Testis (tissue), 3 donors: Measurements from ENCODE around the gene KLHL13. TPM values are rescaled to one million over a fixed set of nuclear protein-coding genes. Genes with fewer than 3 reads are reported as not detected.
"Not testable (repeated sequence)": the region's sequence is repeated elsewhere in the genome, so short reads cannot be mapped to it uniquely, and the experiment has no call there.

Experiments
- DNase-seq: peaks from one replicate; pipeline ENCODE4 v3.0.0-alpha.2; 2019
- H3K27ac ChIP-seq, 2 donors: fragments of 200-600 bp; sonication (generic); one replicate each; pipeline ENCODE4 v1.5.1; 2019
- H3K27me3 ChIP-seq: fragments of 200-600 bp; sonication (generic); one replicate; pipeline ENCODE4 v1.5.1; 2019
- H3K36me3 ChIP-seq: fragments of 200-600 bp; sonication (generic); one replicate; pipeline ENCODE4 v1.5.1; 2017; ENCODE audit warnings: low read depth; ENCODE audit errors: missing control alignments
- H3K4me1 ChIP-seq: fragments of 200-600 bp; sonication (generic); one replicate; pipeline ENCODE4 v1.5.1; 2019
- H3K4me3 ChIP-seq, 2 donors: fragments of 200-600 bp; sonication (generic); one replicate each; pipeline ENCODE4 v1.5.1; 2017 to 2019
- H3K9me3 ChIP-seq: fragments of 200-600 bp; sonication (generic); one replicate; pipeline ENCODE4 v1.5.1; 2017
- CTCF ChIP-seq, 3 experiments: fragments of 450-650 bp in 2 of 3; fragments of 200-600 bp in 1 of 3; sonication (generic) in 1 of 3; IDR thresholded peaks; one replicate each; pipeline ENCODE4 v1.5.1; 2016 to 2019; ENCODE audit warnings: antibody characterized with exemption in 3 of 3, mild to moderate bottlenecking in 2 of 3, moderate library complexity in 1 of 3
- POLR2A ChIP-seq: fragments of 450-650 bp; IDR thresholded peaks from one replicate; pipeline ENCODE4 v1.6.1; 2017; ENCODE audit warnings: antibody characterized with exemption, mild to moderate bottlenecking, moderate library complexity
- WGBS, 2 donors: methylation state at CpG; one replicate each; pipeline ENCODE4 v1.1.5; 2018; 5-methylcytosine and 5-hydroxymethylcytosine counted together
- intact Hi-C: fragments of 100-400 bp; cut with DNase I; formaldehyde crosslinking; loops from one replicate; pipeline ENCODE4 v1.15.1; 2023; ENCODE audit warnings: low total_unique reads
- polyA plus RNA-seq: library from polyadenylated mRNA; stranded (reverse); fragments of 350-450 nt; fragmentation: Illumina TruSeq; extraction: RNeasy Lipid Tissue Mini Kit (QIAGEN cat#74804); gene quantifications from one replicate; pipeline ENCODE4 v1.2.3, GENCODE V29; 2014; ENCODE audit warnings: low read depth, low replicate concordance; ENCODE audit not compliant: insufficient read depth
- total RNA-seq, 2 donors: library from RNA; depleted of rRNA; stranded (reverse); fragments of >200 nt; gene quantifications; one replicate each; pipeline ENCODE4 v1.2.3, GENCODE V29; 2016

Gene KLHL13
- total and polyA plus RNA-seq, 3 donors from 2014 or later = 6.5 to 8.9 (median 6.6) TPM

DNA sequence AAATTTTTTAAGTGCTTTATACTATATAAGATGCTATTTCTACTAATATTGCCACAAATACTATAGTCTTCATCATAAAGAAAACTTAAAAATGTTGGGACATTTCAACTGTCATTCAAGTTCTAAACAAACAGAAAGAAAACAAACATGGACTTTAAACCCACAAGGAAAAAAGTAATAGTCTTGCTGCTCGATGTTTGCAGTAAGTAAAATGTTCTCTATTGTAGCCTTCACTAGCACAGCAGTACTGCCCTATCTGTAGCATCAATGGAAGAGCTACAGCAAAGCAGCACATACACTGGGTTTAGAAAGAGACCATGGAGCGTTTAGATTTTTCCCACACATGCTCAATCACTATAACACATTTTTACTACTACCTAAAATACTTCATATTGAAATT is 146.8 kb downstream of the KLHL13 start:
- 87 to 93% methylated on average over 2 of the region's 2 CpGs for WGBS, 2 donors
- H3K27me3 ChIP-seq = no peaks in the 10 kb centered on the region
- H3K4me1 ChIP-seq = no peaks in the 10 kb centered on the region
- no peak for TF ChIP-seq POLR2A
- no peak for TF ChIP-seq CTCF (IDR thresholded peaks at IDR 0.05)
- no peaks in the 10 kb centered on the region for H3K36me3 ChIP-seq
- intact Hi-C loops = no loop called here
- no peak overlapping the region for H3K27ac ChIP-seq
- DNase-seq = no peak
- no peaks in the 10 kb centered on the region for H3K9me3 ChIP-seq
- H3K4me3 ChIP-seq = no peak overlapping the region

GRCh38 chrX:117969328-117969727 is 147.3 kb downstream of the KLHL13 start:
- Histone ChIP-seq H3K27me3 (no peaks in the 10 kb centered on the region), H3K36me3 (no peaks in the 10 kb centered on the region), H3K27ac (no peak overlapping the region), H3K4me1 (no peaks in the 10 kb centered on the region), H3K4me3 (no peak overlapping the region), H3K9me3 (no peaks in the 10 kb centered on the region)
- intact Hi-C loops = no loop called here
- no peak for DNase-seq
- no peak for TF ChIP-seq POLR2A
- TF ChIP-seq CTCF (IDR thresholded peaks at IDR 0.05) = no peak

GRCh38 chrX:117959045-117959444 is 157.6 kb downstream of the KLHL13 start:
- intact Hi-C loops = no loop called here
- no peaks in the 10 kb centered on the region for H3K9me3 ChIP-seq
- no peaks in the 10 kb centered on the region for H3K4me1 ChIP-seq
- H3K4me3 ChIP-seq = no peak overlapping the region
- no peak for TF ChIP-seq POLR2A
- no peak for TF ChIP-seq CTCF (IDR thresholded peaks at IDR 0.05)
- 96 to 100% methylated on average over 4 of the region's 4 CpGs for WGBS, 2 donors
- no peak overlapping the region for H3K27ac ChIP-seq
- no peak for DNase-seq
- no peaks in the 10 kb centered on the region for H3K36me3 ChIP-seq
- H3K27me3 ChIP-seq = no peaks in the 10 kb centered on the region

- Histone ChIP-seq H3K9me3 (no peaks in the 10 kb centered on the region), H3K4me3 (no peak overlapping the region), H3K27ac (no peak overlapping the region), H3K27me3 (no peaks in the 10 kb centered on the region), H3K36me3 (no peaks in the 10 kb centered on the region), H3K4me1 (no peaks in the 10 kb centered on the region)
- DNase-seq = no peak
- intact Hi-C loops = no loop called here
- TF ChIP-seq POLR2A (no peak), CTCF (IDR thresholded peaks at IDR 0.05) (no peak)
- WGBS, 2 donors = 77 to 91% methylated on average over 2 of the region's 2 CpGs
Measured at GRCh38 chrX:117957128-117957527, 159.5 kb downstream of the KLHL13 start.

GRCh38 chrX:117939296-117939695 is 177.3 kb downstream of the KLHL13 start:
- H3K27ac ChIP-seq, DNase-seq, H3K4me1 ChIP-seq, H3K27me3 ChIP-seq, H3K9me3 ChIP-seq, H3K4me3 ChIP-seq, H3K36me3 ChIP-seq, intact Hi-C loops: not testable (repeated sequence)
- WGBS, 2 donors = 70 to 91% methylated on average over 1 of the region's 1 CpG
